Measurements from ENCODE around the gene DNAJC9. TPM values are rescaled to one million over a fixed set of nuclear protein-coding genes. Genes with fewer than 3 reads are reported as not detected.

The DNAJC9 gene
- total RNA-seq, 1 experiment from 2014 or later = 65.2 TPM

GRCh38 chr10:73229567-73229966 lies 17.5 kb downstream of the DNAJC9 start:
- Mint-ChIP-seq H3K27ac (ENCODE audit: unreplicated experiment) (no peak overlapping the region), H3K27me3 (ENCODE audit: insufficient read depth, unreplicated experiment) (no peaks in the 10 kb centered on the region), H3K4me3 (ENCODE audit: unreplicated experiment) (no peak overlapping the region), H3K4me1 (ENCODE audit: low read depth, unreplicated experiment) (no peaks in the 10 kb centered on the region), H3K9me3 (ENCODE audit: unreplicated experiment) (no peaks in the 10 kb centered on the region), H3K36me3 (ENCODE audit: insufficient read depth, unreplicated experiment) (peaks cover 32% of the 10 kb centered on the region)
- no peak overlapping the region for H3K4me3 ChIP-seq (ENCODE audit: low read depth, low read length)
- no TSS peak for BruUV-seq (replicated peaks)
- ChIA-PET POLR2A (interaction anchor here (1.5 kb wide), 1 partner anchor 17 kb away, joined by 3 read pairs; the partner anchor contains the start of gene DNAJC9), CTCF (no interaction called here)
- H3K27me3 ChIP-seq (replicated peaks; ENCODE audit: control insufficient read depth, insufficient read depth, low read length) = no peaks in the 10 kb centered on the region
- no peaks in the 10 kb centered on the region for H3K9me3 ChIP-seq
- intact Hi-C loops (cut with micrococcal nuclease; ENCODE audit: unreplicated experiment) = no loop called here
- no peaks in the 10 kb centered on the region for H3K4me1 ChIP-seq
- TF ChIP-seq, protein P1, sequence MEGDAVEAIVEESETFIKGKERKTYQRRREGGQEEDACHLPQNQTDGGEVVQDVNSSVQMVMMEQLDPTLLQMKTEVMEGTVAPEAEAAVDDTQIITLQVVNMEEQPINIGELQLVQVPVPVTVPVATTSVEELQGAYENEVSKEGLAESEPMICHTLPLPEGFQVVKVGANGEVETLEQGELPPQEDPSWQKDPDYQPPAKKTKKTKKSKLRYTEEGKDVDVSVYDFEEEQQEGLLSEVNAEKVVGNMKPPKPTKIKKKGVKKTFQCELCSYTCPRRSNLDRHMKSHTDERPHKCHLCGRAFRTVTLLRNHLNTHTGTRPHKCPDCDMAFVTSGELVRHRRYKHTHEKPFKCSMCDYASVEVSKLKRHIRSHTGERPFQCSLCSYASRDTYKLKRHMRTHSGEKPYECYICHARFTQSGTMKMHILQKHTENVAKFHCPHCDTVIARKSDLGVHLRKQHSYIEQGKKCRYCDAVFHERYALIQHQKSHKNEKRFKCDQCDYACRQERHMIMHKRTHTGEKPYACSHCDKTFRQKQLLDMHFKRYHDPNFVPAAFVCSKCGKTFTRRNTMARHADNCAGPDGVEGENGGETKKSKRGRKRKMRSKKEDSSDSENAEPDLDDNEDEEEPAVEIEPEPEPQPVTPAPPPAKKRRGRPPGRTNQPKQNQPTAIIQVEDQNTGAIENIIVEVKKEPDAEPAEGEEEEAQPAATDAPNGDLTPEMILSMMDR (IDR thresholded peaks at IDR 0.05; ENCODE audit: insufficient read depth in 1 of 2, low read depth in 1 of 2, low read length in 1 of 2, severe bottlenecking in 1 of 2, unreplicated experiment in 1 of 2) = no peak
- H3K36me3 ChIP-seq (ENCODE audit: control insufficient read depth, insufficient read depth, low read length) = peaks cover 1% of the 10 kb centered on the region; the same call in 1 of the 2 replicates
- DNase-seq = no peak

- H3K27me3 Mint-ChIP-seq (ENCODE audit: insufficient read depth, unreplicated experiment) = no peaks in the 10 kb centered on the region
- ChIA-PET POLR2A (no interaction called here), CTCF (no interaction called here)
- H3K9me3 ChIP-seq = no peaks in the 10 kb centered on the region
- peaks cover 1% of the 10 kb centered on the region; the same call in 1 of the 2 replicates for H3K36me3 ChIP-seq (ENCODE audit: control insufficient read depth, insufficient read depth, low read length)
- no peaks in the 10 kb centered on the region for H3K9me3 Mint-ChIP-seq (ENCODE audit: unreplicated experiment)
- H3K36me3 Mint-ChIP-seq (ENCODE audit: insufficient read depth, unreplicated experiment) = peaks cover 21% of the 10 kb centered on the region
- no peaks in the 10 kb centered on the region for H3K27me3 ChIP-seq (replicated peaks; ENCODE audit: control insufficient read depth, insufficient read depth, low read length)
- no peak overlapping the region for H3K4me3 Mint-ChIP-seq (ENCODE audit: unreplicated experiment)
- H3K27ac Mint-ChIP-seq (ENCODE audit: unreplicated experiment) = no peak overlapping the region
- BruUV-seq (replicated peaks) = no TSS peak
- H3K4me3 ChIP-seq (ENCODE audit: low read depth, low read length) = no peak overlapping the region
- intact Hi-C loops (cut with micrococcal nuclease; ENCODE audit: unreplicated experiment) = no loop called here
- H3K4me1 ChIP-seq = no peaks in the 10 kb centered on the region
- no peaks in the 10 kb centered on the region for H3K4me1 Mint-ChIP-seq (ENCODE audit: low read depth, unreplicated experiment)
- TF ChIP-seq, protein P1 (IDR thresholded peaks at IDR 0.05; ENCODE audit: insufficient read depth in 1 of 2, low read depth in 1 of 2, low read length in 1 of 2, severe bottlenecking in 1 of 2, unreplicated experiment in 1 of 2) = no peak
- no peak for DNase-seq
These were observed 18.8 kb downstream of the DNAJC9 start for GRCh38 chr10:73228247-73228646.

DNA sequence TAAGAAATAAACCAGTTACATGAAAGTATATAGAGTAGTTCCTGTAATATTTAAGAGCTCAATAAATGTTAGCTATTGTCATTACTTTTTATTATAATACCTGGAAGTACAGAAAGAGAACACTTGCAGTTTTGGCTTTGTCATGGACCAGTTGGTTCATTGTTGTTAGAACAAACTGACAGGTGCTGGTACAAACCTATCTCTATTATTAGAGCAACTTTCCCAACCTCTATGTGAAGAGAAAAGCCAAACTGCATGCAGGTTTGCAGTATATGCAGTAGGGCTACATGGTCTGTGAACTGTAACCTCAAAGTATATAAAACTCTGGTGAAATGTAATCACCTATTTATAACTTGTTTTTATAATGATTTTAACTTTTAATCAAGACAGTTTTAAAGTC lies 20.4 kb downstream of the DNAJC9 start:
- TF ChIP-seq, protein P1 (IDR thresholded peaks at IDR 0.05; ENCODE audit: insufficient read depth in 1 of 2, low read depth in 1 of 2, low read length in 1 of 2, severe bottlenecking in 1 of 2, unreplicated experiment in 1 of 2) = no peak
- Mint-ChIP-seq H3K4me3 (ENCODE audit: unreplicated experiment) (no peak overlapping the region), H3K36me3 (ENCODE audit: insufficient read depth, unreplicated experiment) (peaks cover 6% of the 10 kb centered on the region), H3K9me3 (ENCODE audit: unreplicated experiment) (no peaks in the 10 kb centered on the region), H3K27me3 (ENCODE audit: insufficient read depth, unreplicated experiment) (no peaks in the 10 kb centered on the region), H3K4me1 (ENCODE audit: low read depth, unreplicated experiment) (peaks cover 7% of the 10 kb centered on the region), H3K27ac (ENCODE audit: unreplicated experiment) (no peak overlapping the region)
- BruUV-seq (replicated peaks) = no TSS peak
- CTCF ChIA-PET = no interaction called here
- POLR2A ChIA-PET = no interaction called here
- H3K4me1 ChIP-seq = no peaks in the 10 kb centered on the region
- H3K4me3 ChIP-seq (ENCODE audit: low read depth, low read length) = no peak overlapping the region
- intact Hi-C loops (cut with micrococcal nuclease; ENCODE audit: unreplicated experiment) = no loop called here
- no peak for DNase-seq
- H3K9me3 ChIP-seq = no peaks in the 10 kb centered on the region
- H3K27me3 ChIP-seq (replicated peaks; ENCODE audit: control insufficient read depth, insufficient read depth, low read length) = no peaks in the 10 kb centered on the region
- no peaks in the 10 kb centered on the region for H3K36me3 ChIP-seq (ENCODE audit: control insufficient read depth, insufficient read depth, low read length)

All from Caco-2 (cell line).